Progenitor cell of endocrine pancreas (in vitro differentiated cells): ENCODE results near the gene NCAPH2. TPM values are rescaled to one million over a fixed set of nuclear protein-coding genes. Genes with fewer than 3 reads are reported as not detected.
"Not testable (repeated sequence)": the region's sequence is repeated elsewhere in the genome, so short reads cannot be mapped to it uniquely, and the experiment has no call there.

Source experiments
- DNase-seq: peaks from one replicate; pipeline ENCODE4 v3.0.0; 2021; ENCODE audit warnings: low spot score; ENCODE audit not compliant: unreplicated experiment
- H3K27ac Mint-ChIP-seq: 2 replicates; pipeline ENCODE4 v1.8.0; 2021; ENCODE audit warnings: mild to moderate bottlenecking, moderate library complexity, mixed read lengths
- H3K27me3 Mint-ChIP-seq: 2 replicates; pipeline ENCODE4 v1.8.0; 2021; ENCODE audit warnings: mixed read lengths
- H3K36me3 Mint-ChIP-seq: 2 replicates; pipeline ENCODE4 v1.8.0; 2022; ENCODE audit warnings: mixed read lengths; ENCODE audit not compliant: insufficient read depth
- H3K4me1 Mint-ChIP-seq: 2 replicates; pipeline ENCODE4 v1.8.0; 2021; ENCODE audit warnings: low read depth, mixed read lengths
- H3K4me3 Mint-ChIP-seq: 2 replicates; pipeline ENCODE4 v1.8.0; 2021; ENCODE audit warnings: low read depth, mild to moderate bottlenecking, moderate library complexity, mixed read lengths
- H3K9me3 Mint-ChIP-seq: 2 replicates; pipeline ENCODE4 v1.8.0; 2021; ENCODE audit warnings: low read depth, mixed read lengths
- total RNA-seq: library from RNA; stranded (reverse); gene quantifications from 2 replicates; pipeline ENCODE4 v1.2.1, GENCODE V29; 2021
- TF ChIP-seq, protein P1 (sequence below): fragments of 200-600 bp; sonication (generic); IDR thresholded peaks from one replicate; pipeline ENCODE4 v1.5.0; 2021; ENCODE audit warnings: antibody characterized with exemption, mild to moderate bottlenecking; ENCODE audit not compliant: unreplicated experiment

Gene NCAPH2
- total RNA-seq, 1 donor from 2014 or later, result 66.5 TPM

DNA sequence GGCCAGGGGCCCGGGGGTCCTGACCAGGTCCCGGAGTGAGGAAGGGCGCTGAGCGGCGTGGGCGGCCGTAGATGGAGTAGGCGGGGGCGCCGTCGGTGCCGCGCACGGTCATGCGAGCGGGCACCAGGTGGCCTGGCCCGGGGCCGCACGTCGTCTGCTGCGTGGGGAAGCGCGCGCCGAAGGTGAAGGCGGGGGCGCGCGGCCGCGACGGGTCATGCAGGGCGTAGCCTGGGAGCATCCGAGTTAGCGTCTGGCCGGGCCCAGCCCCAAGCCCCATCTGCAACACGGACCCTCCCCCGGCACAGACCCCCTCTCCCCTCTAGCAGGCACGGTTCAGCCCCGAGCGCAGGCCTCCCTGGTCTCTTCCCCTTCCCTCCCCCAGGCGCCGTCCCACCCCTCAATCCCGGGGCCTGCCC, 23.5 kb downstream of the NCAPH2 start:
- Mint-ChIP-seq H3K36me3 (no peaks in the 10 kb centered on the region), H3K27ac (no peak overlapping the region), H3K4me1 (peaks cover 14% of the 10 kb centered on the region), H3K27me3 (peaks cover 39% of the 10 kb centered on the region), H3K9me3 (no peaks in the 10 kb centered on the region), H3K4me3 (no peak overlapping the region)
- TF ChIP-seq, protein P1, sequence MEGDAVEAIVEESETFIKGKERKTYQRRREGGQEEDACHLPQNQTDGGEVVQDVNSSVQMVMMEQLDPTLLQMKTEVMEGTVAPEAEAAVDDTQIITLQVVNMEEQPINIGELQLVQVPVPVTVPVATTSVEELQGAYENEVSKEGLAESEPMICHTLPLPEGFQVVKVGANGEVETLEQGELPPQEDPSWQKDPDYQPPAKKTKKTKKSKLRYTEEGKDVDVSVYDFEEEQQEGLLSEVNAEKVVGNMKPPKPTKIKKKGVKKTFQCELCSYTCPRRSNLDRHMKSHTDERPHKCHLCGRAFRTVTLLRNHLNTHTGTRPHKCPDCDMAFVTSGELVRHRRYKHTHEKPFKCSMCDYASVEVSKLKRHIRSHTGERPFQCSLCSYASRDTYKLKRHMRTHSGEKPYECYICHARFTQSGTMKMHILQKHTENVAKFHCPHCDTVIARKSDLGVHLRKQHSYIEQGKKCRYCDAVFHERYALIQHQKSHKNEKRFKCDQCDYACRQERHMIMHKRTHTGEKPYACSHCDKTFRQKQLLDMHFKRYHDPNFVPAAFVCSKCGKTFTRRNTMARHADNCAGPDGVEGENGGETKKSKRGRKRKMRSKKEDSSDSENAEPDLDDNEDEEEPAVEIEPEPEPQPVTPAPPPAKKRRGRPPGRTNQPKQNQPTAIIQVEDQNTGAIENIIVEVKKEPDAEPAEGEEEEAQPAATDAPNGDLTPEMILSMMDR, result no peak
- no peak for DNase-seq

DNA sequence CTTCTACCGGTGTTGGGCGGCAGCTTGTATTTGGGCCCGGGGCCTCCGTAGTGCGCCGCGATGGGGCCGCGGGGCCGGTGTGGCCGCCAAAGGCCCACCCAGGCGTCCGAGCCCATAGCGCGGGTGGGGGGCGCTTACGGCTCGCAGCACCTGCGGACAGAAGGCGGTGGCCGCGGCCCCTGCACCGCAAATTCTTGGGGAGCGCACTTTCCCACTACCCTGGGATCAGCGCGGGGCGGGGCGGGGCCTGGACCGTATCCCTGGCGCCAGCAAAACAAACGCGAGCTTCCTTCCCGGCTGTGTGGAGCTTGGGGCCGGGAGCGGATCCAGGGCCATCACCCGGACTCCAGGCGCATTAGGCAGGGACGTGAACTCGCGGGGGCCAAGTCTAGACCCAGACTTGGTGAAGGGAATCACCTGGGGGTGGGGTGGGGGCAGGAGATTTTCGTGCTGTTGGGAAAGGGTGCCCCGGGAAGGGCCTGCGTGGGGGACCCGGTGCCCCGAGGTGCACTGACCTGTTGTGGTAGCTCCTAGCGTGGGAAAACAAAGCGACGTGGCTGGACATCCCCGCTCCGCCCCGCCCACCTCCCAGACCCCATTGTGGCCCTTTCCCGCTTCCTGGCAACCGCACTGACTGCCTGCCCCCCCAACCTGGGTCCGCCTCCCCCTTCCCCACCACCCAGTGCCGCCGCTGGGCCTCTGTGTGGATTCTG, 24.1 kb downstream of the NCAPH2 start:
- Mint-ChIP-seq H3K4me1 (peaks cover 11% of the 10 kb centered on the region), H3K27me3 (peaks cover 39% of the 10 kb centered on the region), H3K4me3 (peak overlapping the region; percentile 57), H3K27ac (no peak overlapping the region), H3K36me3 (no peaks in the 10 kb centered on the region), H3K9me3 (no peaks in the 10 kb centered on the region)
- DNase-seq, result no peak
- TF ChIP-seq, protein P1, result no peak

DNA sequence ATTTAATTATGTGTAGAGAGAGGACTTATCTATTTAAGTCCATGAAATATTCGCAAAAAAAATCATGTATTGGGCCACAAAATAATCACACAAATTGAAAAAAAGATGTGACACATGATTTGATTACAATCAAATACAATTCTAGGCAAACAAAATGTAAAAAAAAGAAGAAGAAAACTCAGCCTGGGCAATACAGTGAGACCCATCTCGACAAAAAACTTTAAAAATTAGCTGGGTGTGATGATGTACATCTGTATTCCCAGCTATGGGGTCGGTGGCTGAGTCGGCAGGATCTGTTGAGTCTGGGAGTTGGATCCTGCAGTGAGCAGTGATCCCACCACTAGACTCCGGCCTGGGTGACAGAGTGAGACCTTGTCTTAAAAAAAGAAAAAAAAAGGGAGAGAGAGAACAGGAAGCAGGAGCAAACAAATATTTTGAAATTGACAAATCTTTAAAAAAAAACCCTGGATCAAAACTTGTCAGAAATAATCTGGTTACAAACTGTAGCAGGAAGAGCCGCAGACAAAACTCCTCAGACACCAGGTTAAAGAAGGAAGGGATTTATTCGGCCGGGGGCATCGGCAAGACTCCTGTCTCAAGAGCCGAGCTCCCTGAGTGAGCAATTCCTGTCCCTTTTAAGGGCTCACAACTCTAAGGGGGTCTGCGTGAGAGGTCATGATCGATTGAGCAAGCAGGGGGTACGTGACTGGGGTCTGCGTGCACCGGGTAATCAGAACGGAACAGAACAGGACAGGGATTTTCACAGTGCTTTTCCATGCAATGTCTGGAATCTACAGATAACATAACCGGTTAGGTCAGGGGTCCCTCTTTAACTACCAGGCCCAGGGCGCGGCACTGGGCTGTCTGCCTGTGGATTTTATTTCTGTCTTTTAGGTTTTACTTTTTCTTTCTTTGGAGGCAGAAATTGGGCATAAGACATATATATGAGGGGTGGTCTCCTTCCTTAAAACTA, 25.1 kb downstream of the NCAPH2 start:
- no peaks in the 10 kb centered on the region for H3K36me3 Mint-ChIP-seq
- TF ChIP-seq, protein P1, result no peak
- DNase-seq, result no peak
- peaks cover 10% of the 10 kb centered on the region for H3K4me1 Mint-ChIP-seq
- peaks cover 39% of the 10 kb centered on the region for H3K27me3 Mint-ChIP-seq
- peak overlapping the region; percentile 83 for H3K27ac Mint-ChIP-seq
- no peaks in the 10 kb centered on the region for H3K9me3 Mint-ChIP-seq
- H3K4me3 Mint-ChIP-seq, result peak overlapping the region; percentile 57

DNA sequence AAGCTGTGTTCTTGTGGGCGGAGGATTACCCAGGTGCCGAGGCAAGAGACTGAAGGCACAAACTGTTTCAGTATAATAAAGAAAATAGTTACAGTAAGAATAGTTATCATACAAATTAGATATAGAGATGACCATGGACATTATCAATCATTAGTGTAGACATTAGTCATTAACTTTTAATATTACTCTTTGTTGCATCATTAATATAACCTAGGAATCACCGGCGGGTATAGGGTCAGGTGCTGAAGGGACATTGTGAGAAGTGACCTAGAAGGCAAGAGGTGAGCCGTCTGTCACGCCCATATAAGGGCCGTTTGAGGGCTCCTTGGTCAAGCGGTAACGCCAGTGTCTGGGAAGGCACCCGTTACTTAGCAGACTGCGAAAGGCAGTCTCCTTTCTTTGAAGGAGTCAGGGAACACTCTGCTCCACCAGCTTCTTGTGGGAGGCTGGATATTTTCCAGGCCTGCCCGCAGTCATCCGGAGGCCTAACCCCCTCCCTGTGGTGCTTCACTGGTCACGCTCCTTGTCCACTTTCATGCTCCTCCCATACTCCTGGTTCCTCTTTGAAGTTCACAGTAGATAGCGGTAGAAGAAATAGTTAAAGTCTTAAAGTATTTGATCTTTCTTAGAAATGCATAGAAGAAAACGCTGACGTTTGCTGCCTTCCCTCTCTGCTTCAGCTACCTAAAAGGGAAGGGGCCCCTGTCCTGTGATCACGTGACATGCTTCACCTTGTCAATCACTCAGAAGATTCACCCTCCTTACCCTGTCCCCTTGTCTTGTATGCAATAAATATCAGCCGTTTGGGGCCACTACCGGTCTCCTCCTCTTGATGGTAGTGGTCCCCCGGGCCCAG, 26.1 kb downstream of the NCAPH2 start:
- H3K36me3 Mint-ChIP-seq, H3K27ac Mint-ChIP-seq, H3K9me3 Mint-ChIP-seq, DNase-seq, H3K4me1 Mint-ChIP-seq, H3K4me3 Mint-ChIP-seq: not testable (repeated sequence)
- peaks cover 34% of the 10 kb centered on the region for H3K27me3 Mint-ChIP-seq

DNA sequence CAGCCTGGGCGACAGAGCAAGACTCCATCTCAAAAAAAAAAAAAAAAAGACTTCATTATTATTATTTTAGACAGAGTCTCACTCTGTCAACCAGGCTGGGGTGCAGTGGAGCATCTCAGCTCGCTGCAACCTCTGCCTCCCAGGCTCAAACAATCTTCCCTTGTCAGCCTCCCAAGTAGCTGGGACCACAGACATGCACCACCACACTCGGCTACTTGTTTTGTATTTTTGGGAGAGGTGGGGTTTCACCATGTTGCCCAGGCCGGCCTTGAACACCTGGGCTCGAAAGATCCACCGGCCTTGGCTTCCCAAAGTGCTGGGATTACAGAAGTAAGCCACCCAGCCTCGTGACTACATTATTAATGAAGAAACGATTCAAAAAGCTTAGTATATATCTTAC, 27.1 kb downstream of the NCAPH2 start:
- TF ChIP-seq, protein P1, result no peak
- no peak for DNase-seq
- Mint-ChIP-seq H3K27me3 (peaks cover 34% of the 10 kb centered on the region), H3K4me3 (no peak overlapping the region), H3K27ac (no peak overlapping the region), H3K4me1 (peaks cover 10% of the 10 kb centered on the region), H3K9me3 (no peaks in the 10 kb centered on the region), H3K36me3 (no peaks in the 10 kb centered on the region)
